Loucy (cell line): ENCODE measurements around the gene POC1A.

Experiments
- CTCF ChIP-seq: fragments of 200-600 bp; sonication (generic); conservative IDR thresholded peaks from 2 replicates; pipeline ENCODE4 v1.5.1; 2014; ENCODE audit warnings: mild to moderate bottlenecking, antibody characterized with exemption, low read length
- EZH2phosphoT487 ChIP-seq: fragments of 200-600 bp; IDR thresholded peaks from 2 replicates; pipeline ENCODE4 v1.6.1; 2018; ENCODE audit warnings: antibody characterized with exemption, mild to moderate bottlenecking, moderate library complexity, borderline replicate concordance

- TF ChIP-seq CTCF (no peak), EZH2phosphoT487 (no peak)
These were observed 107.4 kb downstream of the POC1A start for GRCh38 chr3:52046902-52047239.
